K562 (cell line): ENCODE measurements around the gene MAML1. TPM values are rescaled to one million over a fixed set of nuclear protein-coding genes. Genes with fewer than 3 reads are reported as not detected.
A peak's percentile ranks its signal among the peaks of the same experiment; 100 is the strongest.

Experiments used
- DEAF1 ChIP-seq: fragments of 450-650 bp; formaldehyde crosslinking; IDR thresholded peaks from 2 replicates; pipeline ENCODE4 v1.4.0; 2020; ENCODE audit warnings: mild to moderate bottlenecking, moderate library complexity
- E2F1 ChIP-seq: sonication (generic); formaldehyde crosslinking; IDR thresholded peaks from 2 replicates; pipeline ENCODE4 v1.8.1; 2023; ENCODE audit warnings: mild to moderate bottlenecking, missing genetic modification reagents, moderate library complexity
- FIP1L1 ChIP-seq: fragments of 200-400 bp; formaldehyde crosslinking; IDR thresholded peaks from 2 replicates; pipeline ENCODE4 v1.6.1; 2018; ENCODE audit warnings: mild to moderate bottlenecking, low read depth, low read length; ENCODE audit not compliant: poor library complexity, severe bottlenecking
- FOXO4 ChIP-seq: fragments of 450-650 bp; formaldehyde crosslinking; IDR thresholded peaks from 2 replicates; pipeline ENCODE4 v1.4.0; 2020; ENCODE audit warnings: mild to moderate bottlenecking, moderate library complexity
- GTF2F1 ChIP-seq: IDR thresholded peaks from 2 replicates; pipeline ENCODE4 v1.6.1; 2011; ENCODE audit warnings: low read depth, low read length, improper control_type of control experiment
- HMGN3 ChIP-seq: IDR thresholded peaks from 2 replicates; pipeline ENCODE4 v1.6.1; 2011; ENCODE audit warnings: borderline replicate concordance, low read depth, mild to moderate bottlenecking, mixed read lengths, low read length; ENCODE audit not compliant: insufficient read length; ENCODE audit errors: extremely low read depth
- HNRNPL ChIP-seq: fragments of 200-400 bp; formaldehyde crosslinking; IDR thresholded peaks from 2 replicates; pipeline ENCODE4 v1.6.1; 2017; ENCODE audit warnings: low read depth, mild to moderate bottlenecking, low read length
- MECOM ChIP-seq: fragments of 250-450 bp; sonication (Bioruptor Pico); IDR thresholded peaks from 2 replicates; pipeline ENCODE4 v1.8.0; 2022; ENCODE audit warnings: inconsistent platforms
- MITF ChIP-seq: IDR thresholded peaks from 2 replicates; pipeline ENCODE4 v1.6.1; 2014; ENCODE audit warnings: antibody characterized with exemption
- NR2C2 ChIP-seq, 2 experiments: fragments of 200-800 bp in 1 of 2; sonication (Bioruptor generic) in 1 of 2; sonication (generic) in 1 of 2; formaldehyde crosslinking in 1 of 2; IDR thresholded peaks; 2 replicates each; pipeline versions ENCODE4 v1.6.1 to v1.8.0; 2016 to 2022; ENCODE audit warnings: mild to moderate bottlenecking in 1 of 2, missing compliant biosample characterization in 1 of 2, missing genetic modification characterization in 1 of 2, missing genetic modification reagents in 1 of 2
- POLR2AphosphoS2 ChIP-seq: IDR thresholded peaks from 2 replicates; pipeline ENCODE4 v1.6.1; 2012; ENCODE audit warnings: low read length, improper control_type of control experiment
- POU5F1 ChIP-seq: fragments of 150-350 bp; IDR thresholded peaks from 2 replicates; pipeline ENCODE4 v1.6.1; 2014; ENCODE audit warnings: borderline replicate concordance, low read length, low read depth, mild to moderate bottlenecking; ENCODE audit not compliant: partially characterized antibody
- RAD51 ChIP-seq: fragments of 450-650 bp; IDR thresholded peaks from 2 replicates; pipeline ENCODE4 v1.7.1; 2016; ENCODE audit warnings: low read depth, mild to moderate bottlenecking, borderline replicate concordance
- RBFOX2 ChIP-seq: fragments of 200-400 bp; formaldehyde crosslinking; IDR thresholded peaks from 2 replicates; pipeline ENCODE4 v1.6.1; 2017; ENCODE audit warnings: low read depth, mild to moderate bottlenecking, low read length, moderate library complexity
- SAP30 ChIP-seq: fragments of 200-600 bp; sonication (generic); IDR thresholded peaks from 2 replicates; pipeline ENCODE4 v1.6.1; 2012; ENCODE audit warnings: borderline replicate concordance, low read depth, mild to moderate bottlenecking, moderate library complexity, low read length, control low read depth, inconsistent platforms; ENCODE audit not compliant: insufficient read depth, poor library complexity, severe bottlenecking
- TEAD1 ChIP-seq, 2 experiments: fragments of 450-650 bp in 1 of 2; sonication (generic) in 1 of 2; formaldehyde crosslinking; IDR thresholded peaks; 2 replicates each; pipeline versions ENCODE4 v1.4.0 to v1.8.0; 2020 to 2022; ENCODE audit warnings: mild to moderate bottlenecking in 2 of 2, missing genetic modification reagents in 1 of 2
- TFE3 ChIP-seq: fragments of 450-650 bp; formaldehyde crosslinking; IDR thresholded peaks from 2 replicates; pipeline ENCODE4 v1.4.0; 2020; ENCODE audit warnings: mild to moderate bottlenecking, mixed read lengths
- ZNF589 ChIP-seq: fragments of 200-800 bp; sonication (Bioruptor generic); IDR thresholded peaks from 2 replicates; pipeline ENCODE4 v1.6.1; 2016; ENCODE audit warnings: low read depth, missing genetic modification characterization, missing compliant biosample characterization
- polyA plus RNA-seq, 8 experiments: library from polyadenylated mRNA; depleted of rRNA in 4 of 8; stranded (reverse) in 5 of 8; unstranded in 3 of 8; fragments of >200 nt; fragmentation: Nextera tagmentation in 2 of 8; fragmentation: Illumina TruSeq in 1 of 8; extraction: Ambion mirVana in 2 of 8; extraction: Trizol in 1 of 8; gene quantifications; 2 replicates each; pipeline versions ENCODE4 v1.2.1 to v1.2.3, GENCODE V29; 2011 to 2014; ENCODE audit warnings: inconsistent platforms in 1 of 8, missing spikeins in 1 of 8
- total RNA-seq, 7 experiments: library from RNA; depleted of rRNA in 6 of 7; stranded (reverse); fragments of >200 nt in 6 of 7; fragmentation: Illumina TruSeq in 2 of 7; extraction: Trizol in 2 of 7; gene quantifications; 2 replicates each; pipeline versions ENCODE4 v1.2.1 to v1.2.3, GENCODE V29; 2011 to 2021; ENCODE audit warnings: low replicate concordance in 1 of 7

MAML1 gene
- total and polyA plus RNA-seq, 9 of the 15 experiments (the other 6 are each of a cell fraction or from before 2014, with no cell fraction given) = 0.32 to 18.4 (median 7.0) TPM

GRCh38 chr5:179698935-179699615, 33.5 kb upstream of the MAML1 start, which contains the start of gene CANX (continued):
- no peak for TF ChIP-seq FOXO4 (CRISPR knock-in tag)
- TF ChIP-seq ZNF589 = no peak
- peak; percentile 68; the same call in 1 of the 2 replicates for TF ChIP-seq GTF2F1
- 0 out of 2 replicates have a peak, but pooled peaks have one; percentile 75 for TF ChIP-seq HNRNPL
- TF ChIP-seq POU5F1 = no peak
- peak; percentile 84 for TF ChIP-seq RAD51
- TF ChIP-seq FIP1L1 = peak; percentile 65
- peak; percentile 99 for TF ChIP-seq RBFOX2
- TF ChIP-seq POLR2AphosphoS2 = no peak; the same call in 1 of the 2 replicates
- peak; percentile 80 for TF ChIP-seq TFE3 (CRISPR knock-in tag)
- peak; percentile 94; the same call in 1 of the 2 replicates for TF ChIP-seq E2F1
- no peak for TF ChIP-seq MECOM
- TF ChIP-seq HMGN3 = no peak
- peak; percentile 85; the same call in 1 of the 2 replicates for TF ChIP-seq MITF
- no peak for TF ChIP-seq SAP30
- TF ChIP-seq NR2C2 (CRISPR knock-in tag; IDR thresholded peaks at IDR 0.05) = peak; percentile 54
- peak; percentile 84 for TF ChIP-seq NR2C2 (tag; IDR thresholded peaks at IDR 0.05)
- no peak for TF ChIP-seq DEAF1 (CRISPR knock-in tag)
- 0 out of 4 replicates have a peak, but pooled peaks have one; percentile 30 to 37 for TF ChIP-seq TEAD1 (CRISPR knock-in tag; IDR thresholded peaks at IDR 0.05)
